ENCODE data around the gene CAMKK1. TPM values are rescaled to one million over a fixed set of nuclear protein-coding genes. Genes with fewer than 3 reads are reported as not detected.
"Not testable (repeated sequence)": the region's sequence is repeated elsewhere in the genome, so short reads cannot be mapped to it uniquely, and the experiment has no call there.

CAMKK1 gene
- total RNA-seq, 1 donor: 8.7 TPM

GRCh38 chr17:3846437-3847164 is 46.3 kb downstream of the CAMKK1 start:
- H3K79me2 ChIP-seq (ENCODE audit: insufficient read depth, low read length): peaks cover 43% of the 10 kb centered on the region
- peaks cover 23% of the 10 kb centered on the region for H3K36me3 ChIP-seq (ENCODE audit: insufficient read depth, low read length)
- H4K20me1 ChIP-seq (ENCODE audit: insufficient read depth, low read length): peaks cover 23% of the 10 kb centered on the region
- no peak overlapping the region for H3K27ac ChIP-seq (ENCODE audit: low read depth, low read length)
- no peaks in the 10 kb centered on the region for H3K27me3 ChIP-seq (ENCODE audit: insufficient read depth, low read length)
- no peak for DNase-seq (ENCODE audit: insufficient read length, low spot score, missing footprints)
- peaks cover 5% of the 10 kb centered on the region for H3K4me1 ChIP-seq (ENCODE audit: insufficient read depth, low read length)
- H2AFZ ChIP-seq (ENCODE audit: low read length): peak overlapping the region; percentile 89
- H3K4me3 ChIP-seq (ENCODE audit: insufficient read depth, low read length): peak overlapping the region; percentile 95
- no peak for TF ChIP-seq CTCF (IDR thresholded peaks at IDR 0.05; ENCODE audit: extremely low read depth, low read depth, low read length)
- no peaks in the 10 kb centered on the region for H3K9me3 ChIP-seq (ENCODE audit: low read depth, low read length)
- H3K4me2 ChIP-seq (ENCODE audit: insufficient read depth, low read length): peak overlapping the region; percentile 76

GRCh38 chr17:3845621-3846436 is 47.0 kb downstream of the CAMKK1 start, which contains the start of gene NCBP3:
NCBP3 (minus strand) TSS chr17:3846246; CDS start chr17:3846223, 23 bp downstream.
- peak within 1 kb of the TSS; percentile 90 for H3K4me2 ChIP-seq (ENCODE audit: insufficient read depth, low read length)
- H3K27me3 ChIP-seq (ENCODE audit: insufficient read depth, low read length): no peaks in the 10 kb centered on the region
- peak; percentile 100 for DNase-seq (ENCODE audit: insufficient read length, low spot score, missing footprints)
- no peaks in the 10 kb centered on the region for H3K9me3 ChIP-seq (ENCODE audit: low read depth, low read length)
- H2AFZ ChIP-seq (ENCODE audit: low read length): peak within 1 kb of the TSS; percentile 89
- peak within 1 kb of the TSS; percentile 95 for H3K4me3 ChIP-seq (ENCODE audit: insufficient read depth, low read length)
- H3K27ac ChIP-seq (ENCODE audit: low read depth, low read length): peak within 1 kb of the TSS; percentile 60
- TF ChIP-seq CTCF (IDR thresholded peaks at IDR 0.05; ENCODE audit: extremely low read depth, low read depth, low read length): peak; percentile 74
- H3K36me3 ChIP-seq (ENCODE audit: insufficient read depth, low read length): peaks cover 30% of the 10 kb centered on the region
- H4K20me1 ChIP-seq (ENCODE audit: insufficient read depth, low read length): peaks cover 26% of the 10 kb centered on the region
- H3K79me2 ChIP-seq (ENCODE audit: insufficient read depth, low read length): peaks cover 49% of the 10 kb centered on the region
- peaks cover 5% of the 10 kb centered on the region for H3K4me1 ChIP-seq (ENCODE audit: insufficient read depth, low read length)

- peaks cover 31% of the 10 kb centered on the region for H4K20me1 ChIP-seq (ENCODE audit: insufficient read depth, low read length)
- peak overlapping the region; percentile 95 for H3K4me3 ChIP-seq (ENCODE audit: insufficient read depth, low read length)
- peak; percentile 93 for DNase-seq (ENCODE audit: insufficient read length, low spot score, missing footprints)
- peaks cover 5% of the 10 kb centered on the region for H3K4me1 ChIP-seq (ENCODE audit: insufficient read depth, low read length)
- H3K79me2 ChIP-seq (ENCODE audit: insufficient read depth, low read length): peaks cover 54% of the 10 kb centered on the region
- H3K27me3 ChIP-seq (ENCODE audit: insufficient read depth, low read length): no peaks in the 10 kb centered on the region
- no peaks in the 10 kb centered on the region for H3K9me3 ChIP-seq (ENCODE audit: low read depth, low read length)
- H2AFZ ChIP-seq (ENCODE audit: low read length): peak overlapping the region; percentile 88
- peaks cover 36% of the 10 kb centered on the region for H3K36me3 ChIP-seq (ENCODE audit: insufficient read depth, low read length)
- peak overlapping the region; percentile 60 for H3K27ac ChIP-seq (ENCODE audit: low read depth, low read length)
- H3K4me2 ChIP-seq (ENCODE audit: insufficient read depth, low read length): peak overlapping the region; percentile 90
- TF ChIP-seq CTCF (IDR thresholded peaks at IDR 0.05; ENCODE audit: extremely low read depth, low read depth, low read length): no peak
These were observed 47.6 kb downstream of the CAMKK1 start for GRCh38 chr17:3845291-3845620.

GRCh38 chr17:3844556-3844955 is 48.3 kb downstream of the CAMKK1 start:
- H3K36me3 ChIP-seq (ENCODE audit: insufficient read depth, low read length): peaks cover 43% of the 10 kb centered on the region
- H3K27me3 ChIP-seq (ENCODE audit: insufficient read depth, low read length); H3K4me3 ChIP-seq (ENCODE audit: insufficient read depth, low read length); H2AFZ ChIP-seq (ENCODE audit: low read length); H3K9me3 ChIP-seq (ENCODE audit: low read depth, low read length); DNase-seq (ENCODE audit: insufficient read length, low spot score, missing footprints); H3K4me1 ChIP-seq (ENCODE audit: insufficient read depth, low read length); H3K27ac ChIP-seq (ENCODE audit: low read depth, low read length): not testable (repeated sequence)
- H3K4me2 ChIP-seq (ENCODE audit: insufficient read depth, low read length): peak overlapping the region; percentile 90
- peaks cover 31% of the 10 kb centered on the region for H4K20me1 ChIP-seq (ENCODE audit: insufficient read depth, low read length)
- H3K79me2 ChIP-seq (ENCODE audit: insufficient read depth, low read length): peaks cover 61% of the 10 kb centered on the region
